ENCODE measurements around the gene PITRM1.

PITRM1 gene

DNA sequence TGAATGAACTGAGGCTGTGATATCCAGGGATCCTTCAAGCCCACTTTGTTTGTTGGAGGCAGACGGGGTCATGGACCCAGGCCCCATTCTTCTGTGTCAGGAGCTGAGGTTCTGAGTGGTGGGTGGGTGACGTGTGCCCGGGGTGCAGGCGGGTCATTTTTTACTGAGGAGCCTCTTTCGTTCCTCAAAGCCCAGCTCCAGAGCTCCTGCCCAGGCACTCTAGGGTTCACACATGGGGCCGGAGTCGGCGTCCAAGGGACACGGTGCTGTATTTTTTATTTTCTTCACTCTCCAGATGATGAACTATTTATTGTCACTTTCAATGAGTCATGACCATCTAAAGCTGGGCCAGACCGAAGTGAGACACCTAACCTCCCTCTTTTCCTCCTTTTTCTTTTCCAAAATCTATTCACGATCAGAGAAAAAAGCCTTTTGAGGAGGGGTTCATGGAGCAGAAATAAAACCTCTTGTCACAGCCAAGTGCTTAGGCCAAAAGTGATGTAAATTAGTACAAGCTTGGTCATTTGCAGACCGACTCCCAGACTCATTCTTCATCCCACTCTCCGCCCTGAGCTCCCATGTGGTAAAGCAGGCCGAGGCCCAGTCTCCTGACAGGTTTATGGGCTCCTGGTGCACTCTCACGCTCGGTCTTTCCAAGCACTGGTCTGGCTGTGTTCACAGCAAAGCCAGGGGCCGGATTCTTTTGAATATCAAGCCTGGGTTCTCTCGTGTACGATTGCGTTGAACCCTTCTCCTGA lies 41.4 kb upstream of the PITRM1 start:
- TF ChIP-seq, protein P1, sequence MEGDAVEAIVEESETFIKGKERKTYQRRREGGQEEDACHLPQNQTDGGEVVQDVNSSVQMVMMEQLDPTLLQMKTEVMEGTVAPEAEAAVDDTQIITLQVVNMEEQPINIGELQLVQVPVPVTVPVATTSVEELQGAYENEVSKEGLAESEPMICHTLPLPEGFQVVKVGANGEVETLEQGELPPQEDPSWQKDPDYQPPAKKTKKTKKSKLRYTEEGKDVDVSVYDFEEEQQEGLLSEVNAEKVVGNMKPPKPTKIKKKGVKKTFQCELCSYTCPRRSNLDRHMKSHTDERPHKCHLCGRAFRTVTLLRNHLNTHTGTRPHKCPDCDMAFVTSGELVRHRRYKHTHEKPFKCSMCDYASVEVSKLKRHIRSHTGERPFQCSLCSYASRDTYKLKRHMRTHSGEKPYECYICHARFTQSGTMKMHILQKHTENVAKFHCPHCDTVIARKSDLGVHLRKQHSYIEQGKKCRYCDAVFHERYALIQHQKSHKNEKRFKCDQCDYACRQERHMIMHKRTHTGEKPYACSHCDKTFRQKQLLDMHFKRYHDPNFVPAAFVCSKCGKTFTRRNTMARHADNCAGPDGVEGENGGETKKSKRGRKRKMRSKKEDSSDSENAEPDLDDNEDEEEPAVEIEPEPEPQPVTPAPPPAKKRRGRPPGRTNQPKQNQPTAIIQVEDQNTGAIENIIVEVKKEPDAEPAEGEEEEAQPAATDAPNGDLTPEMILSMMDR (IDR thresholded peaks at IDR 0.05; ENCODE audit: insufficient read depth, low read length) = no peak
- no peak for TF ChIP-seq SPI1 (IDR thresholded peaks at IDR 0.05; ENCODE audit: borderline replicate concordance, low read depth)
- TF ChIP-seq POLR2AphosphoS5 (IDR thresholded peaks at IDR 0.05; ENCODE audit: low read depth) = no peak
- TF ChIP-seq, protein P2, sequence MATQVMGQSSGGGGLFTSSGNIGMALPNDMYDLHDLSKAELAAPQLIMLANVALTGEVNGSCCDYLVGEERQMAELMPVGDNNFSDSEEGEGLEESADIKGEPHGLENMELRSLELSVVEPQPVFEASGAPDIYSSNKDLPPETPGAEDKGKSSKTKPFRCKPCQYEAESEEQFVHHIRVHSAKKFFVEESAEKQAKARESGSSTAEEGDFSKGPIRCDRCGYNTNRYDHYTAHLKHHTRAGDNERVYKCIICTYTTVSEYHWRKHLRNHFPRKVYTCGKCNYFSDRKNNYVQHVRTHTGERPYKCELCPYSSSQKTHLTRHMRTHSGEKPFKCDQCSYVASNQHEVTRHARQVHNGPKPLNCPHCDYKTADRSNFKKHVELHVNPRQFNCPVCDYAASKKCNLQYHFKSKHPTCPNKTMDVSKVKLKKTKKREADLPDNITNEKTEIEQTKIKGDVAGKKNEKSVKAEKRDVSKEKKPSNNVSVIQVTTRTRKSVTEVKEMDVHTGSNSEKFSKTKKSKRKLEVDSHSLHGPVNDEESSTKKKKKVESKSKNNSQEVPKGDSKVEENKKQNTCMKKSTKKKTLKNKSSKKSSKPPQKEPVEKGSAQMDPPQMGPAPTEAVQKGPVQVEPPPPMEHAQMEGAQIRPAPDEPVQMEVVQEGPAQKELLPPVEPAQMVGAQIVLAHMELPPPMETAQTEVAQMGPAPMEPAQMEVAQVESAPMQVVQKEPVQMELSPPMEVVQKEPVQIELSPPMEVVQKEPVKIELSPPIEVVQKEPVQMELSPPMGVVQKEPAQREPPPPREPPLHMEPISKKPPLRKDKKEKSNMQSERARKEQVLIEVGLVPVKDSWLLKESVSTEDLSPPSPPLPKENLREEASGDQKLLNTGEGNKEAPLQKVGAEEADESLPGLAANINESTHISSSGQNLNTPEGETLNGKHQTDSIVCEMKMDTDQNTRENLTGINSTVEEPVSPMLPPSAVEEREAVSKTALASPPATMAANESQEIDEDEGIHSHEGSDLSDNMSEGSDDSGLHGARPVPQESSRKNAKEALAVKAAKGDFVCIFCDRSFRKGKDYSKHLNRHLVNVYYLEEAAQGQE (IDR thresholded peaks at IDR 0.05; ENCODE audit: insufficient replicate concordance, low read depth) = no peak
- no peak for TF ChIP-seq GABPA (IDR thresholded peaks at IDR 0.05; ENCODE audit: low read depth)
- H3K4me3 ChIP-seq (replicated peaks; ENCODE audit: insufficient read depth, low read length) = no peak overlapping the region
- DNase-seq (ENCODE audit: low read depth in 1 of 2, low spot score in 1 of 2) = no peak
- no peak overlapping the region for H3K27ac ChIP-seq (replicated peaks)
- no peaks in the 10 kb centered on the region for H3K27me3 ChIP-seq (ENCODE audit: insufficient read depth, poor library complexity, severe bottlenecking)

DNA sequence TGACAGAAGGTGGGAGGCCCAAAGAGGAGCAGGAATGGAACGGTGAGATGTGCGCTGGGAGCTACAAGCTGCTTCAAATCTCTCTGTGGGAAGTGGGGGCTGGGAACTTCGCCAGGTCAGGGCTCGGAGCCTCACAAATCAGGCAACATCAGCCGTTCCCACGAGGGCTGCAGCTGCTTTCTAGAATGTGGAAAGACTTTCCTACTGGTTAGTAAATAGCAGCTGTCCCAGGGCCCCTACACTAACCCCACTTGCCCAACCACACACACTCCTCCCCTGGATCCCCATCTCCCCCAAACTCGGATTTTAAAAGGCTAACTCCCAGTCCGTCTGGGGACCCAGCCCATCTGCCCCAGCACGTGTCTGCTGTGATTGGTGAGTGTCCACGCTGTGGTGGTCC lies 40.6 kb upstream of the PITRM1 start:
- H3K27ac ChIP-seq (replicated peaks) = no peak overlapping the region

DNA sequence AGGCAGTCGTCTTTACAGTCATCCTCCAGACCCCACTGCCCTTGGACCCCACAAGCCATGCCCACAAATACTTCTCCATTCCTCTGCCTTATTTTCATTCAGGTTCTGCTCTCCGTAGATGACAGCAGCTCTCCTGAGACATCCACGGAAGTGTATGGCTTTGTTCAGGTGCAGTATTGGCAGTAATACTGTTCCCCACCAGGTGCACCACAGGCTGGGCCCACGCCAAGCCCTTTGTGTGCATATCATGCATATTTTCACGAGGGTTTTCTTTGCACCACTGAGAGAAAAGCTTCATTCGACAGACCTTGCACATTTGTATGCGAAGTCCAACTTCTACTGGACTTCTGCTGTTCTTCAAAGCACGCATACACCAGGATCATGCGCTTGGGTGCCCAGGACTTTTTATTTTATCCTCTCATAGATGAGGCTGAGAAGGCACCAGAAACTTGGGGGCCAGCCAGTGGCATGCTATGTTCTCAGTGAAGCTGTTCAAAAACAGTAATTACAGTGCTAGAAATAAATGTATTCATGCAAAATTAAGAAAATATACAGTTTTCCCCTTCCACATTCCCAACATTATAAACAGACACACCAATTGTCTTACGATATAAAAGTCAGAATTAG lies 37.8 kb upstream of the PITRM1 start:
- Histone ChIP-seq H3K4me3 (replicated peaks; ENCODE audit: insufficient read depth, low read length) (no peak overlapping the region), H3K27ac (replicated peaks) (no peak overlapping the region), H3K27me3 (ENCODE audit: insufficient read depth, poor library complexity, severe bottlenecking) (no peaks in the 10 kb centered on the region)
- DNase-seq (ENCODE audit: low read depth in 1 of 2, low spot score in 1 of 2) = no peak
- no peak for TF ChIP-seq GABPA (IDR thresholded peaks at IDR 0.05; ENCODE audit: low read depth)
- TF ChIP-seq POLR2AphosphoS5 (IDR thresholded peaks at IDR 0.05; ENCODE audit: low read depth) = no peak
- TF ChIP-seq, protein P1 (IDR thresholded peaks at IDR 0.05; ENCODE audit: insufficient read depth, low read length) = no peak
- no peak for TF ChIP-seq SPI1 (IDR thresholded peaks at IDR 0.05; ENCODE audit: borderline replicate concordance, low read depth)
- TF ChIP-seq, protein P2 (IDR thresholded peaks at IDR 0.05; ENCODE audit: insufficient replicate concordance, low read depth) = no peak

More for the DNA sequence above, 40.6 kb upstream of the PITRM1 start:
- no peak for DNase-seq (ENCODE audit: low read depth in 1 of 2, low spot score in 1 of 2)
- Histone ChIP-seq H3K27me3 (ENCODE audit: insufficient read depth, poor library complexity, severe bottlenecking) (no peaks in the 10 kb centered on the region), H3K4me3 (replicated peaks; ENCODE audit: insufficient read depth, low read length) (no peak overlapping the region)
- TF ChIP-seq POLR2AphosphoS5 (IDR thresholded peaks at IDR 0.05; ENCODE audit: low read depth) = no peak
- TF ChIP-seq SPI1 (IDR thresholded peaks at IDR 0.05; ENCODE audit: borderline replicate concordance, low read depth) = no peak
- TF ChIP-seq, protein P2 (IDR thresholded peaks at IDR 0.05; ENCODE audit: insufficient replicate concordance, low read depth) = no peak
- TF ChIP-seq GABPA (IDR thresholded peaks at IDR 0.05; ENCODE audit: low read depth) = no peak
- TF ChIP-seq, protein P1 (IDR thresholded peaks at IDR 0.05; ENCODE audit: insufficient read depth, low read length) = no peak
